HepG2 (cell line): ENCODE results near the gene PLXNA4. TPM values are rescaled to one million over a fixed set of nuclear protein-coding genes. Genes with fewer than 3 reads are reported as not detected.

Experiments used
- ATAC-seq: fragments of 200-7000 bp; cut with Tn5 transposase; 3 replicates; pipeline ENCODE4 v1.9.1; 2020; ENCODE audit warnings: mild to moderate bottlenecking, moderate library complexity
- BruUV-seq: library from RNA; stranded (reverse); fragments of 400-500 nt; replicated peaks from 2 replicates; lab custom pipeline; 2021; lab: Mats Ljungman, UMichigan
- CTCF ChIA-PET: fragments of 300-600 bp; formaldehyde crosslinking; extraction: SDS; loops from one replicate; lab custom pipeline; 2021; ENCODE audit warnings: low total read pairs, inconsistent platforms, low intra/inter-chr PET ratio; lab: Yijun Ruan, JAX
- POLR2A ChIA-PET: fragments of 350-600 bp; sonication (Branson Sonifier 250); formaldehyde crosslinking; loops from one replicate; lab custom pipeline; 2020; ENCODE audit warnings: antibody characterized with exemption, inconsistent platforms; lab: Yijun Ruan, JAX
- DNase-seq: peaks from one replicate; pipeline ENCODE4 v3.0.0-alpha.2; 2015; ENCODE audit warnings: low spot score
- FAIRE-seq: peaks from 3 replicates; lab custom pipeline; 2011; peaks lifted over from hg19 to GRCh38; lab: Jason Lieb, UNC
- H2AFZ ChIP-seq: one replicate; pipeline ENCODE4 v1.6.1; 2011; ENCODE audit warnings: low read length, inconsistent platforms
- H3K27ac ChIP-seq: fragments of 300-600 bp; 3 replicates; pipeline ENCODE4 v1.8.0; 2011; ENCODE audit warnings: mixed run types, mild to moderate bottlenecking, mixed read lengths, low read length, inconsistent platforms; ENCODE audit not compliant: insufficient read depth; ENCODE audit errors: extremely low read length
- H3K27me3 ChIP-seq, 2 experiments: fragments of 200-600 bp in 1 of 2; 2 replicates in 1 of 2; 3 replicates in 1 of 2; pipeline versions ENCODE4 v1.6.0 to v1.8.0; 2011; ENCODE audit warnings: low read length in 2 of 2, mild to moderate bottlenecking in 2 of 2, moderate library complexity in 2 of 2, inconsistent platforms in 1 of 2; ENCODE audit not compliant: insufficient read depth in 2 of 2, control insufficient read depth in 1 of 2
- H3K36me3 ChIP-seq, 2 experiments: fragments of 200-600 bp in 1 of 2; replicated peaks in 1 of 2; 2 replicates in 1 of 2; 3 replicates in 1 of 2; pipeline versions ENCODE4 v1.5.1 to v1.8.0; 2011; ENCODE audit warnings: low read length in 2 of 2, inconsistent platforms in 1 of 2; ENCODE audit not compliant: insufficient read depth in 2 of 2, control insufficient read depth in 1 of 2
- H3K4me1 ChIP-seq: 2 replicates; pipeline ENCODE4 v1.5.1; 2012; ENCODE audit warnings: low read length, inconsistent platforms; ENCODE audit not compliant: insufficient read depth
- H3K4me2 ChIP-seq: 2 replicates; pipeline ENCODE4 v1.6.0; 2011; ENCODE audit warnings: low read depth, low read length, inconsistent platforms
- H3K4me3 ChIP-seq, 3 experiments: fragments of 200-600 bp in 1 of 3; sonication (generic), shearing (Covaris generic) in 1 of 3; replicated peaks in 1 of 3; 2 replicates each; pipeline ENCODE4 v1.5.1; 2011 to 2016; ENCODE audit warnings: low read length in 3 of 3, inconsistent platforms in 2 of 3, low read depth in 2 of 3, mild to moderate bottlenecking in 2 of 3, control low read depth in 1 of 3, mixed read lengths in 1 of 3; ENCODE audit not compliant: insufficient read depth in 1 of 3
- H3K79me2 ChIP-seq: one replicate; pipeline ENCODE4 v1.6.1; 2011; ENCODE audit warnings: low read length, inconsistent platforms; ENCODE audit not compliant: insufficient read depth
- H3K9ac ChIP-seq: 2 replicates; pipeline ENCODE4 v1.6.0; 2011; ENCODE audit warnings: mild to moderate bottlenecking, low read depth, low read length, inconsistent platforms; ENCODE audit not compliant: insufficient read depth
- H3K9me3 ChIP-seq: 2 replicates; pipeline ENCODE4 v1.5.1; 2012; ENCODE audit warnings: mild to moderate bottlenecking, low read length
- H4K20me1 ChIP-seq: 2 replicates; pipeline ENCODE4 v1.6.0; 2011; ENCODE audit warnings: inconsistent platforms, mild to moderate bottlenecking, low read length, moderate library complexity; ENCODE audit not compliant: insufficient read depth
- BCLAF1 ChIP-seq: fragments of 450-650 bp; IDR thresholded peaks from 2 replicates; pipeline ENCODE4 v1.6.1; 2017; ENCODE audit warnings: mild to moderate bottlenecking
- IKZF1 ChIP-seq: fragments of 450-650 bp; IDR thresholded peaks from 2 replicates; pipeline ENCODE4 v1.7.1; 2016
- REXO4 ChIP-seq: sonication (generic); formaldehyde crosslinking; IDR thresholded peaks from 2 replicates; pipeline ENCODE4 v1.8.0; 2022; ENCODE audit warnings: missing genetic modification reagents, mild to moderate bottlenecking, borderline replicate concordance
- SIN3B ChIP-seq: fragments of 150-350 bp; IDR thresholded peaks from 2 replicates; pipeline ENCODE4 v1.6.1; 2014; ENCODE audit warnings: low read length
- ZNF598 ChIP-seq: sonication (generic); formaldehyde crosslinking; IDR thresholded peaks from 2 replicates; pipeline ENCODE4 v1.5.1; 2020; ENCODE audit warnings: mild to moderate bottlenecking, missing genetic modification reagents, borderline replicate concordance
- ZNF839 ChIP-seq: sonication (generic); formaldehyde crosslinking; IDR thresholded peaks from 2 replicates; pipeline ENCODE4 v1.4.0; 2020; ENCODE audit warnings: missing genetic modification reagents, mild to moderate bottlenecking, borderline replicate concordance
- ZSCAN12 ChIP-seq: sonication (generic); formaldehyde crosslinking; IDR thresholded peaks from 2 replicates; pipeline ENCODE4 v1.9.0; 2021; ENCODE audit warnings: mild to moderate bottlenecking, missing genetic modification reagents
- WGBS: methylation state at CpG from one replicate; pipeline ENCODE4 v1.1.6; 2017; ENCODE audit warnings: low lambda C conversion rate; 5-methylcytosine and 5-hydroxymethylcytosine counted together
- in situ Hi-C: cut with HindIII; loops from 2 replicates; pipeline ENCODE4 v1.10.0; 2017; ENCODE audit warnings: low pct_unique_long_range_greater_than_20kb; ENCODE audit not compliant: extremely low pct_ligation_motif_present
- intact Hi-C: fragments of 100-400 bp; cut with micrococcal nuclease; formaldehyde crosslinking; loops from one replicate; pipeline ENCODE4 v1.10.0; 2022; ENCODE audit not compliant: unreplicated experiment
- polyA plus RNA-seq, 8 experiments: library from polyadenylated mRNA; depleted of rRNA in 3 of 8; stranded (reverse) in 7 of 8; unstranded in 1 of 8; fragments of >200 nt; fragmentation: Illumina TruSeq in 4 of 8; extraction: Trizol in 4 of 8; gene quantifications; 2 replicates each; pipeline versions ENCODE4 v1.2.1 to v1.2.3, GENCODE V29; 2011 to 2016; ENCODE audit warnings: low read depth in 4 of 8, missing spikeins in 1 of 8, mixed read lengths in 1 of 8; ENCODE audit not compliant: insufficient read depth in 1 of 8
- total RNA-seq, 5 experiments: library from RNA; depleted of rRNA; stranded (reverse); fragments of >200 nt; fragmentation: Illumina TruSeq; extraction: Trizol; gene quantifications; 2 replicates each; pipeline ENCODE4 v1.2.3, GENCODE V29; 2016; ENCODE audit warnings: low read depth in 1 of 5

The PLXNA4 gene
- total and polyA plus RNA-seq, 2 of the 13 experiments (the other 11 are each of a cell fraction or from before 2014, with no cell fraction given) = 0.01 to 0.04 TPM

- no peak overlapping the region for H2AFZ ChIP-seq
- ATAC-seq = no peak
- in situ Hi-C loops (no loop called here), intact Hi-C loops (no loop called here)
- no peak overlapping the region for H3K9ac ChIP-seq
- no peaks in the 10 kb centered on the region for H3K9me3 ChIP-seq
- no peak for FAIRE-seq
- ChIA-PET CTCF (no interaction called here), POLR2A (no interaction called here)
- H3K27ac ChIP-seq = no peak overlapping the region
- no peaks in the 10 kb centered on the region for H3K36me3 ChIP-seq
- WGBS = 17% methylated on average over 1 of the region's 1 CpG
- DNase-seq = no peak
- H3K79me2 ChIP-seq = no peaks in the 10 kb centered on the region
- no peaks in the 10 kb centered on the region; the same call in 1 of the 2 replicates for H4K20me1 ChIP-seq
- H3K4me2 ChIP-seq = no peak overlapping the region
- BruUV-seq = no TSS peak
- H3K27me3 ChIP-seq = peaks cover 2 to 9% of the 10 kb centered on the region in 2 experiments; a peak in 2 of 5 replicates
- TF ChIP-seq IKZF1 = no peak
- no peak for TF ChIP-seq BCLAF1
- no peak for TF ChIP-seq REXO4 (CRISPR knock-in tag)
- TF ChIP-seq ZNF839 (CRISPR knock-in tag) = no peak
- TF ChIP-seq SIN3B = no peak
- TF ChIP-seq ZNF598 = no peak
- no peak for TF ChIP-seq ZSCAN12 (CRISPR knock-in tag)
- H3K4me3 ChIP-seq = no peak overlapping the region
- H3K4me1 ChIP-seq = no peaks in the 10 kb centered on the region
Measured at GRCh38 chr7:132343199-132343598, 233.1 kb downstream of the PLXNA4 start.
